Caco-2 (cell line): ENCODE data around the gene ARL5B. TPM values are rescaled to one million over a fixed set of nuclear protein-coding genes. Genes with fewer than 3 reads are reported as not detected.

Experiments used
- BruUV-seq: library from RNA; stranded (reverse); fragments of 400-500 nt; replicated peaks from 2 replicates; lab custom pipeline; 2021; lab: Mats Ljungman, UMichigan
- CTCF ChIA-PET: fragments of 300-600 bp; sonication (Branson Sonifier 250); formaldehyde crosslinking; loops from one replicate; lab custom pipeline; 2022; ENCODE audit warnings: antibody characterized with exemption; lab: Charles Lee
- POLR2A ChIA-PET: fragments of 300-600 bp; sonication (Branson Sonifier 250); formaldehyde crosslinking; loops from one replicate; lab custom pipeline; 2022; ENCODE audit warnings: antibody characterized with exemption; lab: Charles Lee
- DNase-seq, 2 experiments: peaks; one replicate each; pipeline versions ENCODE4 v3.0.0 to v3.0.0-alpha.2; 2020 to 2022
- H3K27me3 ChIP-seq: replicated peaks from 2 replicates; pipeline ENCODE4 v1.6.0; 2011; ENCODE audit warnings: low read length; ENCODE audit not compliant: control insufficient read depth, insufficient read depth
- H3K36me3 ChIP-seq: 2 replicates; pipeline ENCODE4 v1.5.1; 2011; ENCODE audit warnings: low read length; ENCODE audit not compliant: control insufficient read depth, insufficient read depth
- H3K4me1 ChIP-seq: fragments of 250-450 bp; sonication (Bioruptor Pico); 2 replicates; pipeline ENCODE4 v1.5.1; 2020; ENCODE audit warnings: mild to moderate bottlenecking
- H3K4me3 ChIP-seq: 2 replicates; pipeline ENCODE4 v1.5.1; 2011; ENCODE audit warnings: low read depth, mild to moderate bottlenecking, control low read depth, low read length
- H3K9me3 ChIP-seq: fragments of 250-450 bp; sonication (Bioruptor Pico); 2 replicates; pipeline ENCODE4 v1.5.1; 2020; ENCODE audit warnings: mild to moderate bottlenecking, moderate library complexity
- H3K27ac Mint-ChIP-seq: one replicate; pipeline ENCODE4 v1.8.0; 2022; ENCODE audit warnings: mixed read lengths; ENCODE audit not compliant: unreplicated experiment
- H3K27me3 Mint-ChIP-seq: one replicate; pipeline ENCODE4 v1.8.0; 2022; ENCODE audit warnings: mixed read lengths; ENCODE audit not compliant: insufficient read depth, unreplicated experiment
- H3K36me3 Mint-ChIP-seq: one replicate; pipeline ENCODE4 v1.8.0; 2022; ENCODE audit warnings: mild to moderate bottlenecking, mixed read lengths; ENCODE audit not compliant: insufficient read depth, unreplicated experiment
- H3K4me1 Mint-ChIP-seq: one replicate; pipeline ENCODE4 v1.8.0; 2022; ENCODE audit warnings: low read depth, mixed read lengths; ENCODE audit not compliant: unreplicated experiment
- H3K4me3 Mint-ChIP-seq: one replicate; pipeline ENCODE4 v1.8.0; 2022; ENCODE audit warnings: mild to moderate bottlenecking, moderate library complexity, mixed read lengths; ENCODE audit not compliant: unreplicated experiment
- H3K9me3 Mint-ChIP-seq: one replicate; pipeline ENCODE4 v1.8.0; 2022; ENCODE audit warnings: mixed read lengths; ENCODE audit not compliant: unreplicated experiment
- intact Hi-C: fragments of 100-400 bp; cut with micrococcal nuclease; formaldehyde crosslinking; loops from one replicate; pipeline ENCODE4 v1.10.0; 2022; ENCODE audit not compliant: unreplicated experiment
- total RNA-seq: library from RNA; stranded (reverse); gene quantifications from 2 replicates; pipeline ENCODE4 v1.2.3, GENCODE V29; 2022
- TF ChIP-seq, protein P1 (sequence below), 2 experiments: fragments of 200-600 bp in 1 of 2; IDR thresholded peaks; 1 replicate in 1 of 2; 2 replicates in 1 of 2; pipeline versions ENCODE4 v1.5.1 to v1.8.0; 2011 to 2022; ENCODE audit warnings: antibody characterized with exemption in 1 of 2, control low read depth in 1 of 2, inconsistent platforms in 1 of 2, low read depth in 1 of 2, low read length in 1 of 2, mild to moderate bottlenecking in 1 of 2, moderate library complexity in 1 of 2; ENCODE audit not compliant: insufficient read depth in 1 of 2, severe bottlenecking in 1 of 2, unreplicated experiment in 1 of 2

ARL5B gene
- total RNA-seq, 1 experiment from 2014 or later, result 61.7 TPM

GRCh38 chr10:18723801-18724200, 64.6 kb downstream of the ARL5B start:
- H3K4me3 Mint-ChIP-seq, result no peak overlapping the region
- no peak overlapping the region for H3K27ac Mint-ChIP-seq
- H3K27me3 Mint-ChIP-seq, result peaks cover 5% of the 10 kb centered on the region
- H3K9me3 ChIP-seq, result peaks cover 5% of the 10 kb centered on the region
- CTCF ChIA-PET, result no interaction called here
- POLR2A ChIA-PET, result no interaction called here
- TF ChIP-seq, protein P1, sequence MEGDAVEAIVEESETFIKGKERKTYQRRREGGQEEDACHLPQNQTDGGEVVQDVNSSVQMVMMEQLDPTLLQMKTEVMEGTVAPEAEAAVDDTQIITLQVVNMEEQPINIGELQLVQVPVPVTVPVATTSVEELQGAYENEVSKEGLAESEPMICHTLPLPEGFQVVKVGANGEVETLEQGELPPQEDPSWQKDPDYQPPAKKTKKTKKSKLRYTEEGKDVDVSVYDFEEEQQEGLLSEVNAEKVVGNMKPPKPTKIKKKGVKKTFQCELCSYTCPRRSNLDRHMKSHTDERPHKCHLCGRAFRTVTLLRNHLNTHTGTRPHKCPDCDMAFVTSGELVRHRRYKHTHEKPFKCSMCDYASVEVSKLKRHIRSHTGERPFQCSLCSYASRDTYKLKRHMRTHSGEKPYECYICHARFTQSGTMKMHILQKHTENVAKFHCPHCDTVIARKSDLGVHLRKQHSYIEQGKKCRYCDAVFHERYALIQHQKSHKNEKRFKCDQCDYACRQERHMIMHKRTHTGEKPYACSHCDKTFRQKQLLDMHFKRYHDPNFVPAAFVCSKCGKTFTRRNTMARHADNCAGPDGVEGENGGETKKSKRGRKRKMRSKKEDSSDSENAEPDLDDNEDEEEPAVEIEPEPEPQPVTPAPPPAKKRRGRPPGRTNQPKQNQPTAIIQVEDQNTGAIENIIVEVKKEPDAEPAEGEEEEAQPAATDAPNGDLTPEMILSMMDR (IDR thresholded peaks at IDR 0.05; ENCODE audit: insufficient read depth in 1 of 2, low read depth in 1 of 2, low read length in 1 of 2, severe bottlenecking in 1 of 2, unreplicated experiment in 1 of 2), result no peak
- no peaks in the 10 kb centered on the region for H3K9me3 Mint-ChIP-seq
- H3K4me3 ChIP-seq, result no peak overlapping the region
- peaks cover 26% of the 10 kb centered on the region for H3K4me1 Mint-ChIP-seq
- H3K4me1 ChIP-seq, result peaks cover 9% of the 10 kb centered on the region
- no TSS peak for BruUV-seq
- no peak for DNase-seq
- no peaks in the 10 kb centered on the region for H3K36me3 ChIP-seq
- H3K36me3 Mint-ChIP-seq, result no peaks in the 10 kb centered on the region
- H3K27me3 ChIP-seq, result no peaks in the 10 kb centered on the region
- intact Hi-C loops, result no loop called here

Other genes with a start within 250 kb of the ARL5B start
- 17.3 and 17.7 TPM in 2 replicates for gene NSUN6, start 7.8 kb upstream of the ARL5B start, total RNA-seq